SU-DHL-6 (cell line): ENCODE data around the gene PFDN2.

Source experiments
- H2AFZ ChIP-seq: fragments of 200-600 bp; sonication (generic); 2 replicates; pipeline ENCODE4 v1.6.1; 2014; ENCODE audit warnings: low read depth, mild to moderate bottlenecking, moderate library complexity, mixed read lengths, antibody characterized with exemption, low read length; ENCODE audit not compliant: severe bottlenecking
- H3F3A ChIP-seq: fragments of 200-600 bp; shearing (Covaris generic); 2 replicates; pipeline ENCODE4 v1.6.0; 2016; ENCODE audit warnings: antibody characterized with exemption, mild to moderate bottlenecking; ENCODE audit not compliant: insufficient read depth
- H3K27ac ChIP-seq: fragments of 200-600 bp; sonication (generic); 2 replicates; pipeline ENCODE4 v1.5.1; 2016; ENCODE audit warnings: low read depth, mild to moderate bottlenecking, low read length, moderate library complexity, mixed read lengths
- H3K27me3 ChIP-seq: fragments of 200-600 bp; sonication (generic), shearing (Covaris generic); 2 replicates; pipeline ENCODE4 v1.6.0; 2014; ENCODE audit warnings: mild to moderate bottlenecking, low read length
- H3K36me3 ChIP-seq: fragments of 200-600 bp; sonication (generic); 2 replicates; pipeline ENCODE4 v1.6.1; 2014; ENCODE audit warnings: mild to moderate bottlenecking, low read length, mixed read lengths
- H3K4me2 ChIP-seq: fragments of 300-600, 200-600 bp; shearing (Covaris generic), sonication (generic); 2 replicates; pipeline ENCODE4 v1.6.0; 2014; ENCODE audit warnings: low read length, low read depth, mild to moderate bottlenecking; ENCODE audit not compliant: poor library complexity, severe bottlenecking
- H3K4me3 ChIP-seq: fragments of 200-600 bp; sonication (generic); 2 replicates; pipeline ENCODE4 v1.5.1; 2014; ENCODE audit warnings: antibody characterized with exemption, low read length, mild to moderate bottlenecking, mixed read lengths; ENCODE audit not compliant: insufficient read depth, poor library complexity, severe bottlenecking
- H3K79me2 ChIP-seq: fragments of 200-600 bp; sonication (generic); 2 replicates; pipeline ENCODE4 v1.6.1; 2014; ENCODE audit warnings: mild to moderate bottlenecking, low read length, moderate library complexity; ENCODE audit not compliant: insufficient read depth
- H3K9ac ChIP-seq: fragments of 200-600 bp; sonication (generic); 2 replicates; pipeline ENCODE4 v1.7.0; 2014; ENCODE audit warnings: mild to moderate bottlenecking, low read length
- H3K9me2 ChIP-seq: fragments of 200-600 bp; sonication (generic); replicated peaks from 2 replicates; pipeline ENCODE4 v1.6.1; 2014; ENCODE audit warnings: low read length; ENCODE audit not compliant: insufficient read depth
- H3K9me3 ChIP-seq: fragments of 200-600 bp; sonication (generic); 2 replicates; pipeline ENCODE4 v1.6.1; 2014; ENCODE audit warnings: low read length, mixed read lengths; ENCODE audit not compliant: insufficient read depth
- H4K20me1 ChIP-seq: fragments of 200-600 bp; sonication (generic); 2 replicates; pipeline ENCODE4 v1.6.1; 2014; ENCODE audit warnings: low read depth, mild to moderate bottlenecking, antibody characterized with exemption, low read length, moderate library complexity, mixed read lengths
- CTCF ChIP-seq: fragments of 200-600 bp; sonication (generic); IDR thresholded peaks from one replicate; pipeline ENCODE4 v1.5.1; 2017; ENCODE audit warnings: antibody characterized with exemption, mild to moderate bottlenecking, low read length, moderate library complexity; ENCODE audit not compliant: insufficient read depth, poor library complexity, severe bottlenecking
- EZH2phosphoT487 ChIP-seq: fragments of 200-600 bp; sonication (generic), shearing (Covaris generic); conservative IDR thresholded peaks from 2 replicates; pipeline ENCODE4 v1.6.1; 2018; ENCODE audit warnings: mild to moderate bottlenecking, antibody characterized with exemption, low read length, moderate library complexity, mixed read lengths

The PFDN2 gene

DNA sequence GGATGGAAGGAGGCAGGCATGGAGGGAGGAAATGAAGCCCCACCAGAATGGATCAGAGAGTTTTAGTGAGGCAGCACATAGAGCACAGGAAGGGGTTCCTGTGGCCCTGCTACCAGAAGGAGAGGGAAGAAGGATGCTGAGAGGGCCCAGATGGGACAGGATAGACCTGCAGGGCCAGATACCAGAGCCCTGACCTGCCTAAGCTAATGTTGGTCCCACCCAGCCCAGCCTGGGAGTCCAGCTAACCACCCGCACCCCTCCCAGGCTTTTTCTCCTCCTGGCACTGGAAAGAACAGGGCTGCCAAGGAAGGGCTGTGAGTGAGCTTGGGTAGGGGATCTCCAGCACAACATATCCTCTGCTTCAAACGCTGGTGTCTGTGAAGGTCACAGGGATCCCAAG is 35.4 kb downstream of the PFDN2 start:
- Histone ChIP-seq H3K9me2 (no peaks in the 10 kb centered on the region), H3F3A (no peaks in the 10 kb centered on the region), H3K27ac (no peak overlapping the region), H2AFZ (no peak overlapping the region), H3K4me3 (no peak overlapping the region), H3K9ac (no peak overlapping the region), H3K79me2 (no peaks in the 10 kb centered on the region), H3K9me3 (no peaks in the 10 kb centered on the region), H4K20me1 (no peaks in the 10 kb centered on the region), H3K4me2 (no peak overlapping the region), H3K27me3 (no peaks in the 10 kb centered on the region), H3K36me3 (no peaks in the 10 kb centered on the region)
- TF ChIP-seq CTCF (no peak), EZH2phosphoT487 (no peak)

GRCh38 chr1:161081519-161081918 is 36.3 kb downstream of the PFDN2 start:
- H3K4me3 ChIP-seq, result no peak overlapping the region
- no peaks in the 10 kb centered on the region for H3K9me2 ChIP-seq
- no peak overlapping the region for H3K27ac ChIP-seq
- H4K20me1 ChIP-seq, result no peaks in the 10 kb centered on the region
- H3F3A ChIP-seq, result no peaks in the 10 kb centered on the region
- no peaks in the 10 kb centered on the region for H3K36me3 ChIP-seq
- no peak overlapping the region for H2AFZ ChIP-seq
- no peaks in the 10 kb centered on the region for H3K79me2 ChIP-seq
- H3K9me3 ChIP-seq, result no peaks in the 10 kb centered on the region
- no peak overlapping the region for H3K9ac ChIP-seq
- H3K4me2 ChIP-seq, result no peak overlapping the region
- H3K27me3 ChIP-seq, result no peaks in the 10 kb centered on the region
- TF ChIP-seq EZH2phosphoT487 (no peak), CTCF (no peak)

DNA sequence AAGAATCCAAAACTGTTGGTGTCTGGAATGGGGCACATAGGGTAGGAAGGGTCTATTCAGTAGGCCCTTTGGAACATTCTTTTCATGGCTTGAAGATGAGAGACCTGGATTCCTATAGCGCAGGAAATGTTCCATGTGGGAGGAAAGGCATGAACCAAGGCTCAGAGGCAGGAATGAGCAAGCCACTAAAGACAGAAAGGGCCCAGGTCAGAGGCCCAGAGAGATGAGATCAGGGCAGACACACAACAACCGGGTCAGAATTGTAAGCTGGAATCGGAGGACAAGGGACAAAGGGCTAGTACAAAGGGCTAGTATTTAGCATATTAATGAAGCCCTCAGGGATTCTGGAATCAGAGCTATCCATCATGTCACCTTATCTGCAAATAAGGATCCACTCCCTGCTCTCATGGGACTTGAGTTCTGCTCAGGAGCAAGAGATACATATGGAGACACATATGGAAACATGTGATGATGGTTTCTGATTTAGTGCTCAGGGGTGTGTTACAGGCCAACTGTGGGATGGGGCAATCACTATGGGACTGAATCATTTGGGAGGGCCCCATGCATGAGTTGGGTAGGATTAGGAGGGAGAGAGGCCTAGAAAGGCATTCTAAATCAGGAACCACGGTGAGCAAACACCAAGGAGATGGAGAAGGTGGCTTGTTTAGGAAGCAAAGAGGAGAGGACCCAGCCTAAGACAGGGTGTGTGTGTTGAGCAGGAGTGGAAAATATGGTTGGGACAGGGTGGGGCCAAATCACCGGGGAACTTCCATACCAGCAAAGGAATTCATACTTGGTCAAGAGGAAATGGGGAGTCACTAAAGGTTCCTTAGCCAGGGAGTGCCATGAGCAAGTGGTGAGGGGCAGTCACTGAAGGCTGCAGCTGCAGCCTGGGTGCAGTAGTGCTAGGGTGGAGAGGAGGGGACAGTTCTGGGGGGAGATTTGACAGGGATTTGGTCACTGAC is 37.1 kb downstream of the PFDN2 start:
- no peak overlapping the region for H3K4me2 ChIP-seq
- no peak overlapping the region for H2AFZ ChIP-seq
- no peaks in the 10 kb centered on the region for H3K79me2 ChIP-seq

More for the DNA sequence above, 37.1 kb downstream of the PFDN2 start:
- Histone ChIP-seq H3K27me3 (no peaks in the 10 kb centered on the region), H3F3A (no peaks in the 10 kb centered on the region), H3K27ac (no peak overlapping the region), H3K9me2 (no peaks in the 10 kb centered on the region), H3K36me3 (no peaks in the 10 kb centered on the region), H4K20me1 (no peaks in the 10 kb centered on the region), H3K4me3 (no peak overlapping the region), H3K9me3 (no peaks in the 10 kb centered on the region), H3K9ac (no peak overlapping the region)
- TF ChIP-seq EZH2phosphoT487 (no peak), CTCF (no peak)
